ENCODE results near the gene DLST. TPM values are rescaled to one million over a fixed set of nuclear protein-coding genes. Genes with fewer than 3 reads are reported as not detected.

The DLST gene
- total and polyA plus RNA-seq, 3 donors from 2014 or later, result 82.0 to 98.1 (median 82.8) TPM

DNA sequence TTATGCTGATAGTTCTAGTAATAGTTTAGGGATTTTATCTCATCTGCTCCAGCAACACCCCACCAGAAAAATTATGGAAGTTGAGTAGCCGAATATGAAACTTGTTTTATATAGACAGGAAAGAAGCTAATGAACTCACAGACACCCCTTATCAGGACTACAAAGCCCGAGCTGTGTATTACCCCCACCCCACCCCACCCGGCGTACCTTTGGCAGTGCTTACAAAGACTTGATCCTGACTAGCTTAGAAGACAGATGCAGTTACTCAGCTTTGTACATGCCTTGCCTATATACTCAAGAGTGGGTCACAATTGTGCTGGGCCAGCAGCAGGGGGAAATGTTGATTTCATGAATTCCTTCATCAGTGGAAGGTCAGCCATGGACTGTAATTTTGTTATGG is 28.1 kb upstream of the DLST start:
- WGBS, 2 donors, result 39 to 61% methylated on average over 4 of the region's 4 CpGs
- no peak for DNase-seq
- TF ChIP-seq POLR2A (IDR thresholded peaks at IDR 0.05), result no peak
- TF ChIP-seq, protein P1, sequence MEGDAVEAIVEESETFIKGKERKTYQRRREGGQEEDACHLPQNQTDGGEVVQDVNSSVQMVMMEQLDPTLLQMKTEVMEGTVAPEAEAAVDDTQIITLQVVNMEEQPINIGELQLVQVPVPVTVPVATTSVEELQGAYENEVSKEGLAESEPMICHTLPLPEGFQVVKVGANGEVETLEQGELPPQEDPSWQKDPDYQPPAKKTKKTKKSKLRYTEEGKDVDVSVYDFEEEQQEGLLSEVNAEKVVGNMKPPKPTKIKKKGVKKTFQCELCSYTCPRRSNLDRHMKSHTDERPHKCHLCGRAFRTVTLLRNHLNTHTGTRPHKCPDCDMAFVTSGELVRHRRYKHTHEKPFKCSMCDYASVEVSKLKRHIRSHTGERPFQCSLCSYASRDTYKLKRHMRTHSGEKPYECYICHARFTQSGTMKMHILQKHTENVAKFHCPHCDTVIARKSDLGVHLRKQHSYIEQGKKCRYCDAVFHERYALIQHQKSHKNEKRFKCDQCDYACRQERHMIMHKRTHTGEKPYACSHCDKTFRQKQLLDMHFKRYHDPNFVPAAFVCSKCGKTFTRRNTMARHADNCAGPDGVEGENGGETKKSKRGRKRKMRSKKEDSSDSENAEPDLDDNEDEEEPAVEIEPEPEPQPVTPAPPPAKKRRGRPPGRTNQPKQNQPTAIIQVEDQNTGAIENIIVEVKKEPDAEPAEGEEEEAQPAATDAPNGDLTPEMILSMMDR (IDR thresholded peaks at IDR 0.05), result no peak
- no peaks in the 10 kb centered on the region for H3K27me3 ChIP-seq
- intact Hi-C loops (cut with DNase I; ENCODE audit: low total_unique reads), result no loop called here
- no peak overlapping the region for H3K27ac ChIP-seq
- H3K36me3 ChIP-seq (ENCODE audit: low read depth, missing control alignments), result no peaks in the 10 kb centered on the region
- H3K4me1 ChIP-seq, result peaks cover 4% of the 10 kb centered on the region
- H3K4me3 ChIP-seq, result no peak overlapping the region
- no peaks in the 10 kb centered on the region for H3K9me3 ChIP-seq

DNA sequence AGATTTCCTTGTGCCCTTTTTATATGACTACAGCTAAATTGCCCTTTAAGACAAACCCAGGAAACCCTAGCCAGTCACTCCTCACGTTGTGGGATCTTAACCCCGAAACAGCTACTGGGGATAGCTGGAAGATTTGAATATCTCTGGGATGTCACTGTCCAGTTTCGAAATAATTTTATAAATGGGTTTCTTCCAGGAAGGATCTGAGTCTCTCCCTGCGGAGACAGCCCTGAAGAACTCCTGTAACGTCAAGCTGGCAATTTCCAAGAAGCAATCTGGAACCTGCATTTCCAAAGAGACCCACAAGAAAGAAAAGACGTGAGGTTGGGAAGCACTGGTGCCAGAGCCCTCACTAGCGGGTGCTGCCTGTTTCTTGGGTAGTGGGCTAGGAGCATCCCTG is 26.7 kb upstream of the DLST start:
- Histone ChIP-seq H3K4me3 (no peak overlapping the region), H3K27me3 (no peaks in the 10 kb centered on the region), H3K36me3 (ENCODE audit: low read depth, missing control alignments) (no peaks in the 10 kb centered on the region), H3K9me3 (no peaks in the 10 kb centered on the region), H3K4me1 (peaks cover 4% of the 10 kb centered on the region), H3K27ac (no peak overlapping the region)
- intact Hi-C loops (cut with DNase I; ENCODE audit: low total_unique reads), result no loop called here
- 68 to 77% methylated on average over 7 of the region's 7 CpGs for WGBS, 2 donors
- no peak for DNase-seq
- TF ChIP-seq POLR2A (IDR thresholded peaks at IDR 0.05), result no peak
- TF ChIP-seq, protein P1 (IDR thresholded peaks at IDR 0.05), result no peak

DNA sequence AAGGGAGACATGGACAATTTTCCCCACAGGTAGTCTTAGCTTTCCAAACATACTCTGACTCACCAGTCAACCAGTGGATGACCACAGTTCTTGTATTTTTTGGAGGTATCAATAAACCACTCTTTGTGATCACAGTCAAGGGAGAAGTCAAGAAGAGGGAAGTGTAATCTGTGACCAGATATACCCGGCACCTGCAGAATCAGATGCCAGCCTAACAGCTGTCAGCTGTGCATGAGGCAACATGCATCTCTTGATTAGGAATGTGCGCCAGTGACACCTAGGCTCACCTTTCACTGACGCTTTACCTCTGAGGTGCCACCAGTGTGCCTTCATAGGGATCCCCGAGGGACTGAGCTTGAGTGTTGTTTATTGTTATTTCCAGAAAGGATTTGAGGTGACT is 25.8 kb upstream of the DLST start:
- Histone ChIP-seq H3K4me1 (peaks cover 4% of the 10 kb centered on the region), H3K27ac (no peak overlapping the region), H3K4me3 (no peak overlapping the region), H3K9me3 (no peaks in the 10 kb centered on the region), H3K27me3 (no peaks in the 10 kb centered on the region), H3K36me3 (ENCODE audit: low read depth, missing control alignments) (no peaks in the 10 kb centered on the region)
- intact Hi-C loops (cut with DNase I; ENCODE audit: low total_unique reads), result no loop called here
- no peak for DNase-seq
- no peak for TF ChIP-seq POLR2A (IDR thresholded peaks at IDR 0.05)
- TF ChIP-seq, protein P1 (IDR thresholded peaks at IDR 0.05), result no peak
- WGBS, 2 donors, result 68 to 80% methylated on average over 4 of the region's 4 CpGs

DNA sequence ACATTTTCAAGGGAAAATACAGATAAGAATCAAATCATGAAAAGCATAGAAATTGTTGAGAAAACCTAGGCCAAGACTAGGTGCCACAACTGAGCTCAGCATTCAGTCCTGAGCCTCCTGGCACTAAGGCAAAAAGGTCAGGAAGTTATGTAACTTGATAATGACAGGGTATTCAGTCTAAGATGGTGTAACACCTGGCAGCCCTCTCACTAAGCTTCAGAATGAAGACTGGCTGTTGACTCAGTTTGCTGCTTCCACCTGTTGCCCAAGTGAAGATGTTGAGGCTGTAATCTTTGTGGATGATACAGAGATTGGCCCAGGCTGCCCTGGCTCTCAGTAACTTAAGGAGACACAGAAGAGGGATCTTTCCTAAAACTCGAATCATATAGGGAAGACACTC is 25.4 kb upstream of the DLST start:
- TF ChIP-seq, protein P1 (IDR thresholded peaks at IDR 0.05), result no peak
- TF ChIP-seq POLR2A (IDR thresholded peaks at IDR 0.05), result no peak
- H3K36me3 ChIP-seq (ENCODE audit: low read depth, missing control alignments), result no peaks in the 10 kb centered on the region
- H3K9me3 ChIP-seq, result no peaks in the 10 kb centered on the region
- WGBS, 2 donors, result 92 to 100% methylated on average over 1 of the region's 1 CpG
- H3K27me3 ChIP-seq, result no peaks in the 10 kb centered on the region
- no peak overlapping the region for H3K4me3 ChIP-seq
- DNase-seq, result no peak
- H3K4me1 ChIP-seq, result peaks cover 4% of the 10 kb centered on the region
- intact Hi-C loops (cut with DNase I; ENCODE audit: low total_unique reads), result no loop called here
- no peak overlapping the region for H3K27ac ChIP-seq

DNA sequence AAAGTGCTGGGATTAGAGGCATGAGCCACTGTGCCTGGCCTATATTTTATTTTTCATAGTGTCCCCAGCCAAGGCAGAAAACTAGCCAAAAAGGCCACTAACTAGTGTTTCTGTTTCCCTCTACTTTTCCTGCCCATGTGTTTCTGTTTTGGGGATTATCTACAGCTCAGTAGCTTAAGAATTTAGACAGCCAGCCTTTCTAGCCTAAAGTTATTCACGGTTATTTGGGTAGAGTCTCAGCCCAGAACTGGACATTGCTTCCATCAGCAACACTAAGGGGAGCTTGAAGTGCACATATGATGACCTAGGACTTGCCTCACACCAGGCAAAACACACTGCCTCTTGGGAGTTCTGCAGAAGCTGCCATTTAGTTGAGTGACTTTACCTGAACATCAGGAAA is 23.7 kb upstream of the DLST start:
- no peak for TF ChIP-seq POLR2A (IDR thresholded peaks at IDR 0.05)
- TF ChIP-seq, protein P1 (IDR thresholded peaks at IDR 0.05), result no peak
- Histone ChIP-seq H3K9me3 (no peaks in the 10 kb centered on the region), H3K4me1 (peaks cover 4% of the 10 kb centered on the region), H3K27ac (no peak overlapping the region), H3K4me3 (no peak overlapping the region), H3K36me3 (ENCODE audit: low read depth, missing control alignments) (no peaks in the 10 kb centered on the region), H3K27me3 (no peaks in the 10 kb centered on the region)
- intact Hi-C loops (cut with DNase I; ENCODE audit: low total_unique reads), result no loop called here
- no peak for DNase-seq
- 77 to 89% methylated on average over 1 of the region's 1 CpG for WGBS, 2 donors
